GM12878 (cell line): ENCODE measurements around the gene ULK4. TPM values are rescaled to one million over a fixed set of nuclear protein-coding genes. Genes with fewer than 3 reads are reported as not detected.

Experiments
- ATAC-seq: fragments of 200-7000 bp; cut with Tn5 transposase; 3 replicates; pipeline ENCODE4 v1.9.1; 2020; ENCODE audit warnings: mild to moderate bottlenecking, moderate library complexity
- BruUV-seq: library from RNA; stranded (reverse); fragments of 400-500 nt; replicated peaks from 2 replicates; lab custom pipeline; 2021; lab: Mats Ljungman, UMichigan
- CTCF ChIA-PET: fragments of 300-600 bp; sonication (Branson Sonifier 250); formaldehyde crosslinking; extraction: SDS; loops from one replicate; lab custom pipeline; 2021; ENCODE audit warnings: inconsistent platforms; lab: Yijun Ruan, JAX
- POLR2A ChIA-PET: fragments of 350-600 bp; formaldehyde crosslinking; extraction: SDS; loops from one replicate; lab custom pipeline; 2021; ENCODE audit warnings: inconsistent platforms; lab: Charles Lee
- RAD21 ChIA-PET: fragments of 300-600 bp; sonication (Branson Sonifier 250); formaldehyde crosslinking; loops from one replicate; lab custom pipeline; 2023; ENCODE audit warnings: antibody characterized with exemption; ENCODE audit not compliant: unreplicated experiment; lab: Charles Lee
- SMC1A ChIA-PET: fragments of 300-600 bp; sonication (Branson Sonifier 250); formaldehyde crosslinking; loops from one replicate; lab custom pipeline; 2023; ENCODE audit not compliant: unreplicated experiment, uncharacterized antibody; lab: Charles Lee
- DNase-seq: peaks from one replicate; pipeline ENCODE4 v3.0.0-alpha.2; 2011; ENCODE audit warnings: low read depth, low spot score
- FAIRE-seq: peaks from 3 replicates; lab custom pipeline; 2011; peaks lifted over from hg19 to GRCh38; lab: Jason Lieb, UNC
- H2AFZ ChIP-seq: 2 replicates; pipeline ENCODE4 v1.6.0; 2011; ENCODE audit warnings: low read depth, low read length, control low read depth; ENCODE audit not compliant: control insufficient read depth
- H3K27ac ChIP-seq: 2 replicates; pipeline ENCODE4 v1.5.1; 2011; ENCODE audit warnings: control low read depth; ENCODE audit not compliant: control insufficient read depth, insufficient read depth
- H3K27me3 ChIP-seq, 2 experiments: replicated peaks in 1 of 2; 2 replicates each; pipeline versions ENCODE4 v1.6.0 to v1.6.1; 2011; ENCODE audit warnings: low read length in 1 of 2; ENCODE audit not compliant: control insufficient read depth in 2 of 2, insufficient read depth in 2 of 2
- H3K36me3 ChIP-seq, 2 experiments: 2 replicates each; pipeline ENCODE4 v1.5.1; 2011; ENCODE audit warnings: low read length in 1 of 2; ENCODE audit not compliant: control insufficient read depth in 2 of 2, insufficient read depth in 2 of 2
- H3K4me1 ChIP-seq: 2 replicates; pipeline ENCODE4 v1.6.1; 2011; ENCODE audit warnings: mild to moderate bottlenecking, low read length, moderate library complexity, mixed read lengths; ENCODE audit not compliant: control insufficient read depth, insufficient read depth
- H3K4me2 ChIP-seq: 2 replicates; pipeline ENCODE4 v1.6.0; 2011; ENCODE audit warnings: control low read depth; ENCODE audit not compliant: control insufficient read depth, insufficient read depth
- H3K4me3 ChIP-seq: fragments of 200-600 bp; sonication (generic); 2 replicates; pipeline ENCODE4 v1.5.1; 2016
- H3K79me2 ChIP-seq: 2 replicates; pipeline ENCODE4 v1.6.0; 2011; ENCODE audit warnings: low read length; ENCODE audit not compliant: control insufficient read depth, insufficient read depth
- H3K9ac ChIP-seq: 2 replicates; pipeline ENCODE4 v1.8.0; 2011; ENCODE audit warnings: low read length, control low read depth, mixed read lengths; ENCODE audit not compliant: control insufficient read depth, insufficient read depth
- H3K9me3 ChIP-seq: replicated peaks from 3 replicates; pipeline ENCODE4 v1.5.1; 2011; ENCODE audit warnings: mild to moderate bottlenecking, low read length; ENCODE audit not compliant: control insufficient read depth, insufficient read depth
- H4K20me1 ChIP-seq: 2 replicates; pipeline ENCODE4 v1.6.0; 2011; ENCODE audit not compliant: control insufficient read depth, insufficient read depth
- CHD1 ChIP-seq: IDR thresholded peaks from 2 replicates; pipeline ENCODE4 v1.6.1; 2012; ENCODE audit warnings: low read depth, low read length, improper control_type of control experiment
- HCFC1 ChIP-seq: fragments of 150-350 bp; IDR thresholded peaks from 2 replicates; pipeline ENCODE4 v1.6.1; 2014; ENCODE audit warnings: low read length
- MTA3 ChIP-seq: IDR thresholded peaks from 2 replicates; pipeline ENCODE4 v1.6.1; 2012; ENCODE audit warnings: low read length, inconsistent platforms, borderline replicate concordance
- MYB ChIP-seq: fragments of 150-350 bp; IDR thresholded peaks from 2 replicates; pipeline ENCODE4 v1.6.1; 2014; ENCODE audit warnings: mild to moderate bottlenecking, low read depth, low read length, borderline replicate concordance
- PAX8 ChIP-seq: fragments of 450-650 bp; IDR thresholded peaks from 2 replicates; pipeline ENCODE4 v1.6.1; 2017; ENCODE audit warnings: mild to moderate bottlenecking, moderate library complexity
- POU2F2 ChIP-seq: IDR thresholded peaks from 3 replicates; pipeline ENCODE4 v1.6.1; 2011; ENCODE audit warnings: low read depth, mild to moderate bottlenecking, low read length, borderline replicate concordance
- SUZ12 ChIP-seq: fragments of 200-600 bp; sonication (generic); IDR thresholded peaks from one replicate; pipeline ENCODE4 v1.6.1; 2018; ENCODE audit warnings: antibody characterized with exemption, mild to moderate bottlenecking; ENCODE audit not compliant: unreplicated experiment
- WGBS: methylation state at CpG from one replicate; pipeline ENCODE4 v1.1.6; 2016; ENCODE audit warnings: low lambda C conversion rate; ENCODE audit not compliant: insufficient replicate concordance, insufficient coverage; ENCODE audit errors: missing lambda C conversion rate; 5-methylcytosine and 5-hydroxymethylcytosine counted together
- in situ Hi-C: fragments of 300-500 bp; cut with MboI; formaldehyde crosslinking; loops from 9 replicates; pipeline ENCODE4 v1.14.3; 2018; ENCODE audit warnings: mixed read lengths
- intact Hi-C: fragments of 100-400 bp; cut with micrococcal nuclease; formaldehyde crosslinking; loops from one replicate; pipeline ENCODE4 v1.14.2; 2022; ENCODE audit not compliant: unreplicated experiment
- polyA plus RNA-seq, 11 experiments: library from polyadenylated mRNA; depleted of rRNA in 4 of 11; unstranded in 6 of 11; stranded (reverse) in 5 of 11; fragments of >200 nt; fragmentation: Nextera tagmentation in 4 of 11; fragmentation: Illumina TruSeq in 1 of 11; extraction: Ambion mirVana in 4 of 11; extraction: Trizol in 1 of 11; gene quantifications; 1 replicate in 1 of 11; 2 replicates in 10 of 11; pipeline versions ENCODE4 v1.2.1 to v1.2.3, GENCODE V29; 2011 to 2016; ENCODE audit warnings: inconsistent platforms in 2 of 11, missing spikeins in 2 of 11, low read depth in 1 of 11
- total RNA-seq, 4 experiments: library from RNA; depleted of rRNA in 3 of 4; stranded (reverse); fragments of >200 nt in 3 of 4; fragmentation: Illumina TruSeq in 1 of 4; extraction: Trizol in 1 of 4; gene quantifications; 2 replicates each; pipeline versions ENCODE4 v1.2.1 to v1.2.3, GENCODE V29; 2013 to 2021
- TF ChIP-seq, protein P1 (sequence below): fragments of 450-650 bp; IDR thresholded peaks from 2 replicates; pipeline ENCODE4 v1.6.1; 2016; ENCODE audit warnings: mild to moderate bottlenecking, moderate library complexity, borderline replicate concordance
- TF ChIP-seq, protein P2 (sequence below): IDR thresholded peaks from 2 replicates; pipeline ENCODE4 v1.6.1; 2011; ENCODE audit warnings: low read depth, mild to moderate bottlenecking, low read length, moderate library complexity, borderline replicate concordance; ENCODE audit errors: extremely low read depth
- TF ChIP-seq, protein P3 (sequence below): IDR thresholded peaks from 2 replicates; pipeline ENCODE4 v1.6.1; 2012; ENCODE audit warnings: low read depth, low read length, improper control_type of control experiment
- TF ChIP-seq, protein P4 (sequence below): fragments of 450-650 bp; IDR thresholded peaks from 2 replicates; pipeline ENCODE4 v1.6.1; 2017; ENCODE audit warnings: borderline replicate concordance

Gene ULK4
- total and polyA plus RNA-seq, 10 of the 15 experiments (the other 5 are each of a cell fraction or from before 2014, with no cell fraction given): 3.5 to 7.6 (median 6.3) TPM

DNA sequence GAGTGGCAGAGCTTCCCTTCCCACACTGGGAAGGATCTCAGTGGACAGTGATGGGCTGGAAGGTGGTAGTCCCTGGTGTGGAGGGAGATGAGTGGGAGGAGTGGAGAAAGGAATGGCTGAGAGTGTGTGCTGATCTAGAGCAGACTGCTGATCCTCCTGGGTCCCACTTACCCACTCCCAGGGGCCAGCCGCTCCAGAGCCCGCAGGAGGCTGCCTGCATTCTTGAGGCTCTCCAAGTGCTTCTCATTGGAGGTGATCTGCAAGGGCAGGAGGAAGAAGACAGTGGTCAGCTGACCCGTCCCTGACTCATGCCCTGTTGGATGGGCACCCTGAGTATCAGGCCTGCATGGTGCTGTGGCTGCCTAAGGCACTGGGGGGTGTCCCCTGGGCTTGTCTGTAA is 712.6 kb downstream of the ULK4 start:
- no peaks in the 10 kb centered on the region for H3K36me3 ChIP-seq
- no peaks in the 10 kb centered on the region for H3K4me1 ChIP-seq
- no peaks in the 10 kb centered on the region; a peak in 1 of 4 replicates for H3K27me3 ChIP-seq
- TF ChIP-seq PAX8: no peak
- no peak for TF ChIP-seq MYB
- TF ChIP-seq, protein P1, sequence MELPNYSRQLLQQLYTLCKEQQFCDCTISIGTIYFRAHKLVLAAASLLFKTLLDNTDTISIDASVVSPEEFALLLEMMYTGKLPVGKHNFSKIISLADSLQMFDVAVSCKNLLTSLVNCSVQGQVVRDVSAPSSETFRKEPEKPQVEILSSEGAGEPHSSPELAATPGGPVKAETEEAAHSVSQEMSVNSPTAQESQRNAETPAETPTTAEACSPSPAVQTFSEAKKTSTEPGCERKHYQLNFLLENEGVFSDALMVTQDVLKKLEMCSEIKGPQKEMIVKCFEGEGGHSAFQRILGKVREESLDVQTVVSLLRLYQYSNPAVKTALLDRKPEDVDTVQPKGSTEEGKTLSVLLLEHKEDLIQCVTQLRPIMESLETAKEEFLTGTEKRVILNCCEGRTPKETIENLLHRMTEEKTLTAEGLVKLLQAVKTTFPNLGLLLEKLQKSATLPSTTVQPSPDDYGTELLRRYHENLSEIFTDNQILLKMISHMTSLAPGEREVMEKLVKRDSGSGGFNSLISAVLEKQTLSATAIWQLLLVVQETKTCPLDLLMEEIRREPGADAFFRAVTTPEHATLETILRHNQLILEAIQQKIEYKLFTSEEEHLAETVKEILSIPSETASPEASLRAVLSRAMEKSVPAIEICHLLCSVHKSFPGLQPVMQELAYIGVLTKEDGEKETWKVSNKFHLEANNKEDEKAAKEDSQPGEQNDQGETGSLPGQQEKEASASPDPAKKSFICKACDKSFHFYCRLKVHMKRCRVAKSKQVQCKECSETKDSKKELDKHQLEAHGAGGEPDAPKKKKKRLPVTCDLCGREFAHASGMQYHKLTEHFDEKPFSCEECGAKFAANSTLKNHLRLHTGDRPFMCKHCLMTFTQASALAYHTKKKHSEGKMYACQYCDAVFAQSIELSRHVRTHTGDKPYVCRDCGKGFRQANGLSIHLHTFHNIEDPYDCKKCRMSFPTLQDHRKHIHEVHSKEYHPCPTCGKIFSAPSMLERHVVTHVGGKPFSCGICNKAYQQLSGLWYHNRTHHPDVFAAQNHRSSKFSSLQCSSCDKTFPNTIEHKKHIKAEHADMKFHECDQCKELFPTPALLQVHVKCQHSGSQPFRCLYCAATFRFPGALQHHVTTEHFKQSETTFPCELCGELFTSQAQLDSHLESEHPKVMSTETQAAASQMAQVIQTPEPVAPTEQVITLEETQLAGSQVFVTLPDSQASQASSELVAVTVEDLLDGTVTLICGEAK: no peak
- TF ChIP-seq POU2F2: no peak
- no peak for TF ChIP-seq HCFC1
- no peak for TF ChIP-seq CHD1
- TF ChIP-seq, protein P2, sequence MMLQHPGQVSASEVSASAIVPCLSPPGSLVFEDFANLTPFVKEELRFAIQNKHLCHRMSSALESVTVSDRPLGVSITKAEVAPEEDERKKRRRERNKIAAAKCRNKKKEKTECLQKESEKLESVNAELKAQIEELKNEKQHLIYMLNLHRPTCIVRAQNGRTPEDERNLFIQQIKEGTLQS: no peak
- TF ChIP-seq, protein P3, sequence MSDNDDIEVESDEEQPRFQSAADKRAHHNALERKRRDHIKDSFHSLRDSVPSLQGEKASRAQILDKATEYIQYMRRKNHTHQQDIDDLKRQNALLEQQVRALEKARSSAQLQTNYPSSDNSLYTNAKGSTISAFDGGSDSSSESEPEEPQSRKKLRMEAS: no peak
- TF ChIP-seq SUZ12: no peak
- TF ChIP-seq MTA3: no peak
- TF ChIP-seq, protein P4, sequence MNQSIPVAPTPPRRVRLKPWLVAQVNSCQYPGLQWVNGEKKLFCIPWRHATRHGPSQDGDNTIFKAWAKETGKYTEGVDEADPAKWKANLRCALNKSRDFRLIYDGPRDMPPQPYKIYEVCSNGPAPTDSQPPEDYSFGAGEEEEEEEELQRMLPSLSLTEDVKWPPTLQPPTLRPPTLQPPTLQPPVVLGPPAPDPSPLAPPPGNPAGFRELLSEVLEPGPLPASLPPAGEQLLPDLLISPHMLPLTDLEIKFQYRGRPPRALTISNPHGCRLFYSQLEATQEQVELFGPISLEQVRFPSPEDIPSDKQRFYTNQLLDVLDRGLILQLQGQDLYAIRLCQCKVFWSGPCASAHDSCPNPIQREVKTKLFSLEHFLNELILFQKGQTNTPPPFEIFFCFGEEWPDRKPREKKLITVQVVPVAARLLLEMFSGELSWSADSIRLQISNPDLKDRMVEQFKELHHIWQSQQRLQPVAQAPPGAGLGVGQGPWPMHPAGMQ: no peak
- DNase-seq (no peak), FAIRE-seq (no peak), ATAC-seq (no peak)
- in situ Hi-C loops: no loop called here
- intact Hi-C loops: no loop called here
- H3K4me3 ChIP-seq: no peak overlapping the region
- H2AFZ ChIP-seq: no peak overlapping the region
- H3K9ac ChIP-seq: no peak overlapping the region
- H3K79me2 ChIP-seq: no peaks in the 10 kb centered on the region
- ChIA-PET POLR2A (no interaction called here), SMC1A (no interaction called here), CTCF (no interaction called here), RAD21 (no interaction called here)
- no peak overlapping the region for H3K27ac ChIP-seq
- no peak overlapping the region for H3K4me2 ChIP-seq
- no peaks in the 10 kb centered on the region for H3K9me3 ChIP-seq
- no peaks in the 10 kb centered on the region; the same call in 1 of the 2 replicates for H4K20me1 ChIP-seq
- WGBS: 73% methylated on average over 3 of the region's 3 CpGs
- no TSS peak for BruUV-seq
